Measurements from ENCODE around the gene ASPM.
A peak's percentile ranks its signal among the peaks of the same experiment; 100 is the strongest.

The ASPM gene, protein sequence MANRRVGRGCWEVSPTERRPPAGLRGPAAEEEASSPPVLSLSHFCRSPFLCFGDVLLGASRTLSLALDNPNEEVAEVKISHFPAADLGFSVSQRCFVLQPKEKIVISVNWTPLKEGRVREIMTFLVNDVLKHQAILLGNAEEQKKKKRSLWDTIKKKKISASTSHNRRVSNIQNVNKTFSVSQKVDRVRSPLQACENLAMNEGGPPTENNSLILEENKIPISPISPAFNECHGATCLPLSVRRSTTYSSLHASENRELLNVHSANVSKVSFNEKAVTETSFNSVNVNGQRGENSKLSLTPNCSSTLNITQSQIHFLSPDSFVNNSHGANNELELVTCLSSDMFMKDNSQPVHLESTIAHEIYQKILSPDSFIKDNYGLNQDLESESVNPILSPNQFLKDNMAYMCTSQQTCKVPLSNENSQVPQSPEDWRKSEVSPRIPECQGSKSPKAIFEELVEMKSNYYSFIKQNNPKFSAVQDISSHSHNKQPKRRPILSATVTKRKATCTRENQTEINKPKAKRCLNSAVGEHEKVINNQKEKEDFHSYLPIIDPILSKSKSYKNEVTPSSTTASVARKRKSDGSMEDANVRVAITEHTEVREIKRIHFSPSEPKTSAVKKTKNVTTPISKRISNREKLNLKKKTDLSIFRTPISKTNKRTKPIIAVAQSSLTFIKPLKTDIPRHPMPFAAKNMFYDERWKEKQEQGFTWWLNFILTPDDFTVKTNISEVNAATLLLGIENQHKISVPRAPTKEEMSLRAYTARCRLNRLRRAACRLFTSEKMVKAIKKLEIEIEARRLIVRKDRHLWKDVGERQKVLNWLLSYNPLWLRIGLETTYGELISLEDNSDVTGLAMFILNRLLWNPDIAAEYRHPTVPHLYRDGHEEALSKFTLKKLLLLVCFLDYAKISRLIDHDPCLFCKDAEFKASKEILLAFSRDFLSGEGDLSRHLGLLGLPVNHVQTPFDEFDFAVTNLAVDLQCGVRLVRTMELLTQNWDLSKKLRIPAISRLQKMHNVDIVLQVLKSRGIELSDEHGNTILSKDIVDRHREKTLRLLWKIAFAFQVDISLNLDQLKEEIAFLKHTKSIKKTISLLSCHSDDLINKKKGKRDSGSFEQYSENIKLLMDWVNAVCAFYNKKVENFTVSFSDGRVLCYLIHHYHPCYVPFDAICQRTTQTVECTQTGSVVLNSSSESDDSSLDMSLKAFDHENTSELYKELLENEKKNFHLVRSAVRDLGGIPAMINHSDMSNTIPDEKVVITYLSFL (N-terminal part only)

GRCh38 chr1:197146101-197147095, at the start of gene ASPM:
ASPM (minus strand) TSS chr1:197146669; CDS start chr1:197146437, 232 bp downstream.
- H3K36me3 ChIP-seq, result peaks cover 31% of the 10 kb centered on the region
- TF ChIP-seq, protein P1, sequence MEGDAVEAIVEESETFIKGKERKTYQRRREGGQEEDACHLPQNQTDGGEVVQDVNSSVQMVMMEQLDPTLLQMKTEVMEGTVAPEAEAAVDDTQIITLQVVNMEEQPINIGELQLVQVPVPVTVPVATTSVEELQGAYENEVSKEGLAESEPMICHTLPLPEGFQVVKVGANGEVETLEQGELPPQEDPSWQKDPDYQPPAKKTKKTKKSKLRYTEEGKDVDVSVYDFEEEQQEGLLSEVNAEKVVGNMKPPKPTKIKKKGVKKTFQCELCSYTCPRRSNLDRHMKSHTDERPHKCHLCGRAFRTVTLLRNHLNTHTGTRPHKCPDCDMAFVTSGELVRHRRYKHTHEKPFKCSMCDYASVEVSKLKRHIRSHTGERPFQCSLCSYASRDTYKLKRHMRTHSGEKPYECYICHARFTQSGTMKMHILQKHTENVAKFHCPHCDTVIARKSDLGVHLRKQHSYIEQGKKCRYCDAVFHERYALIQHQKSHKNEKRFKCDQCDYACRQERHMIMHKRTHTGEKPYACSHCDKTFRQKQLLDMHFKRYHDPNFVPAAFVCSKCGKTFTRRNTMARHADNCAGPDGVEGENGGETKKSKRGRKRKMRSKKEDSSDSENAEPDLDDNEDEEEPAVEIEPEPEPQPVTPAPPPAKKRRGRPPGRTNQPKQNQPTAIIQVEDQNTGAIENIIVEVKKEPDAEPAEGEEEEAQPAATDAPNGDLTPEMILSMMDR (IDR thresholded peaks at IDR 0.05; ENCODE audit: low read depth, low read length), result no peak
- H3K27me3 ChIP-seq (ENCODE audit: insufficient read depth, low read depth, severe bottlenecking), result no peaks in the 10 kb centered on the region
- peak; percentile 100 for DNase-seq
- H3K27ac ChIP-seq, result peak within 1 kb of the TSS; percentile 97
- H3K9me3 ChIP-seq (ENCODE audit: severe bottlenecking), result no peaks in the 10 kb centered on the region
- H3K4me3 ChIP-seq (ENCODE audit: low read depth, low read length), result peak within 1 kb of the TSS; percentile 83

GRCh38 chr1:197195100-197195499, 48.6 kb upstream of the ASPM start:
- DNase-seq, result no peak
- TF ChIP-seq, protein P1 (IDR thresholded peaks at IDR 0.05; ENCODE audit: low read depth, low read length), result no peak

GRCh38 chr1:197184190-197184589, 37.7 kb upstream of the ASPM start:
- TF ChIP-seq, protein P1 (IDR thresholded peaks at IDR 0.05; ENCODE audit: low read depth, low read length), result no peak
- H3K9me3 ChIP-seq (ENCODE audit: severe bottlenecking), result no peaks in the 10 kb centered on the region
- peaks cover 58% of the 10 kb centered on the region for H3K36me3 ChIP-seq
- DNase-seq, result no peak
- no peak overlapping the region for H3K27ac ChIP-seq
- H3K27me3 ChIP-seq (ENCODE audit: insufficient read depth, low read depth, severe bottlenecking), result no peaks in the 10 kb centered on the region
- H3K4me3 ChIP-seq (ENCODE audit: low read depth, low read length), result no peak overlapping the region

More at GRCh38 chr1:197195100-197195499, 48.6 kb upstream of the ASPM start:
- Histone ChIP-seq H3K36me3 (peaks cover 14% of the 10 kb centered on the region), H3K27me3 (ENCODE audit: insufficient read depth, low read depth, severe bottlenecking) (no peaks in the 10 kb centered on the region), H3K4me3 (ENCODE audit: low read depth, low read length) (no peak overlapping the region), H3K27ac (no peak overlapping the region), H3K9me3 (ENCODE audit: severe bottlenecking) (no peaks in the 10 kb centered on the region)

- no peaks in the 10 kb centered on the region for H3K9me3 ChIP-seq (ENCODE audit: severe bottlenecking)
- peaks cover 57% of the 10 kb centered on the region for H3K36me3 ChIP-seq
- no peaks in the 10 kb centered on the region for H3K27me3 ChIP-seq (ENCODE audit: insufficient read depth, low read depth, severe bottlenecking)
- TF ChIP-seq, protein P1 (IDR thresholded peaks at IDR 0.05; ENCODE audit: low read depth, low read length), result no peak
- H3K4me3 ChIP-seq (ENCODE audit: low read depth, low read length), result no peak overlapping the region
- H3K27ac ChIP-seq, result no peak overlapping the region
- no peak for DNase-seq
These were observed 36.8 kb upstream of the ASPM start for GRCh38 chr1:197183195-197183748.

All from WERI-Rb-1 (cell line).